GM19467 (cell line): Measurements from ENCODE around the gene OSBPL5.

Experiments
- ATAC-seq: cut with Tn5 transposase; IDR thresholded peaks from one replicate; pipeline ENCODE4 v1.9.1; 2021; ENCODE audit warnings: mild to moderate bottlenecking, moderate library complexity; ENCODE audit not compliant: unreplicated experiment

The OSBPL5 gene

GRCh38 chr11:3150726-3151125 is 14.4 kb downstream of the OSBPL5 start:
- no peak for ATAC-seq

DNA sequence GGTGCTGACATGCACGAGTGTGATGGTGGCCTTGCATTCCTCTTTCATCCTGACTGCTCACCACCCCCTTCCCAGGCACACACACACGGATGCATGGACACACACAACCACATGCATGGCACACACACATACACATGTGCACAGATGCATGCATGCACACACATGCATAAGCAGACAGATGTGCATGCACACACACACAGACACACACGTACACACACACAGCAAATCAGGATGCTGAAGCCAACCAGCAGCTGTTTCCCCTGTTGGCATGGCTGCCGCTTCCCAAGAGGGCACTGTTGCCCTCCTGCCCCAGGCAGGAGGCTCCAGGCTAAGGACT is 15.3 kb downstream of the OSBPL5 start:
- no peak for ATAC-seq

DNA sequence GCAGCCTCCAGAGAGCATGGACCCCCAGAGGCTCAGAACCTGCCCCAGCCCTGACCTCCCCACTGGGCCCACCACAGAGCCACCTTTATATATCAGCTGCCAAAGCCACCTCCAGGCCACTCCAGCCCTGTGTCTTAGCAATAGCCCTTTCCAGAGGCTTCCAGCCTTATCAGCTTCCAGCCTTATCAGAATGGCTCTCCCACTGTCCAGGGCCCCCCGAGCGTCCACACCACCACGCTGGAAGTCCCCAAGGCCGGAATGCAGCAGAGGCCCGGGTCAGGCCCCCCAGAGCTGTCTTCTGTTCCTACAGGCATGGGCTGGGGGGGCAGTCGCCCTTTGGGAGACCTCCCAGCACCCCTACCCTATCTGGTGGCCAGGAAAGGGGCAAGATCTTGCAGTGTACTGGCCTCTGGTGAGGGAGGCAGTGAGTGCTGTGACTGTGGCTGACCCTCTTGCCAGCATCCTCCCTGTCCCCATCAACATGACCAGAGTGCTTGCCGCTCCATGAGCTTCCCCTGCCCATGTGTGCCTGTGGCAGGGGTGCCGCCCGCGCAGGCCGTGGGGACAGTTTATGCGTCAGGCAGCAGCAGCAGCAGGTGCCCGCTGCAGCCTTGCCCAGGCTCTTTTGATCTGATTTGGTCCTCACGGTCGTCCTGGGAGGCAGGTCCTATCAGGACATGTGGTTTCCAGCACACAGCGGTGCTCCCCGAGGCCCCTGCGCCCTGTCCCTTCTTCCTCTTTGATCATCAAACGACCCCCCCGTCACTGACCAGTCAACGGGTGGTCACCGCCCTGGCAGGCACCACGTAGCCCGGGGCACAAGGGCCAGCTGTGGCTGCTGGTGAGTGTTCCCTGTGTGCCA is 15.9 kb downstream of the OSBPL5 start:
- ATAC-seq: no peak

- ATAC-seq: no peak
These were observed 16.7 kb downstream of the OSBPL5 start for GRCh38 chr11:3148255-3148989.

DNA sequence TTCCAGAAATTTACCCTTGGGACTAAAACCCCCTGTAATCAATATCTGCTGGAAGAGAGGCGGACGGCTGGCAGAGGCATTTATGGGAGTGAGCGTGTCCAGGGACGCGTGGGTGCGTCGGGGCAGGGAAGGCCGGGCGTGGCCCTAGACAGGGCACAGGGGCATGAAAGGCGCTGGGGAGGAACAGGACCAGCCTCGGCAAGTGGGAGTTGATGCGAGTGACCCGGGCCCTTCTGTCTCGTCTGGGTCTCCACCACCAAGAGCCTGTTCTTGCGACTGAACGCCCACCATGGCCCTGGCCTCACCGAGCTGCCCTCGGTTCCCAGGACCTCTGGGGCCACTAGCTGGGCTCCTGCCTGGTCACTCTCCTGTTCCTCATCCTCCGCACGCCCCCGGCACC is 17.5 kb downstream of the OSBPL5 start:
- ATAC-seq: no peak

DNA sequence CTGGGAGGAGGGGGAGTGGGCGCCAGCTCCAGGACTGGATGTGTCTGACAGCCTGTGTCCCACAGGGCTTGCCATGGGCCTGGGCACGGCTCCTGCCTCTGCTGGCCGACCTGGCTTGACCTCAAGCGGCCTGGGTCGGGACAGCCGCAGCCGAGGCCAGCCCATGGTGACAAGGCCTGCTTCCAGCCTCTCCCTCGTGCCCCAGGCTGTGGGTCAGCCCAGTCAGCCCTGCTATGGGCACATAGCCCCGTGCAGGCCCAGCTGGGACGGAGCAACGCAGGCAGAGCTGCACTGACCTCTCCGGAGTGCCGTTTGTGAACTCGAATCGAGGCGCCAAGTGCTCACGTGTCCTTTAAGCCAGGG is 17.9 kb downstream of the OSBPL5 start:
- ATAC-seq: no peak

GRCh38 chr11:3146612-3147256 is 18.4 kb downstream of the OSBPL5 start:
- ATAC-seq: no peak

- ATAC-seq: no peak
These were observed 19.9 kb downstream of the OSBPL5 start for GRCh38 chr11:3145206-3145520.

DNA sequence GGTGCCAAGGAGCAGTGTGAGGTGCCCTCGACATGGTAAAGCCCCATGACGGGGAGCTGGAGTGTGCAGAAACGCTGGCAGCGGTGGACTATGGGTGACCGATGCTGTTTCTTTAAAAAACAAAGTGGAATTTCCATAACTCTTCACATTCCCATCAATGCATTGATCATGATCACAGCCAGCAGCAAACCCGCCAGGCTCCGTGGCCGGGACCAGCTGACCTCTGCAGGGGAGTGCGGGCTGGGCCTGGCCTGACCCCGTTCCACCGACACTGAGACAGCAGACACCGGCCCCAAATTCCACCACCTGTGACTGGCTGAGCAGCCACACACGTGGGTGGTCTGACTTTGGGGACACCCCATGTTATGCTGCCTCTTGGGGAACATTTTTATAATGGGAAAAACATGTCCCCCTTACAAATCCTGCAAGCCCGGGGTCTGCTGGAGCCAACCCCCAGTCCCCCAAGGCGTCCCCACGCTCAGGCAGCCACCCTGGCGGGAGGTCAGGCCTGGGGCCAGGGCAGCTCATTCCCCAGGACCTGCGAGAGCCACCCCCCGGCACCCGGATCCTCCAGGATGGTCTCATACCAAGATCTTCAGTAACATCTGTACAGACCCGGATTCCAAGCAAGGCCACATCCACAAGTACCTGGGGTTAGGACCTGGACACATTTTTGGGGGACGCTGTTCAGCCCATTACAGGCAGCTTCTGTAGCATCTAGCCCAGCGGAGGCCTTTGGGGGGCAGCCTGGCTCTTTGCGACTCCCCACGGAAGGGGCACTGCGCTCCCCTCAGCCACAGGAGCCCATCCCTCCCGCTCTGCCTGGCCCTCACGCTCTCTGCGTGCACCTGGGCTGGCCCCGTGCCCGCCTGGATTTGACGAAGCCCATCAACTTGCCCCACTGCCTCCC is 20.6 kb downstream of the OSBPL5 start:
- no peak for ATAC-seq

- no peak for ATAC-seq
These were observed 21.8 kb downstream of the OSBPL5 start for GRCh38 chr11:3143136-3143880.

DNA sequence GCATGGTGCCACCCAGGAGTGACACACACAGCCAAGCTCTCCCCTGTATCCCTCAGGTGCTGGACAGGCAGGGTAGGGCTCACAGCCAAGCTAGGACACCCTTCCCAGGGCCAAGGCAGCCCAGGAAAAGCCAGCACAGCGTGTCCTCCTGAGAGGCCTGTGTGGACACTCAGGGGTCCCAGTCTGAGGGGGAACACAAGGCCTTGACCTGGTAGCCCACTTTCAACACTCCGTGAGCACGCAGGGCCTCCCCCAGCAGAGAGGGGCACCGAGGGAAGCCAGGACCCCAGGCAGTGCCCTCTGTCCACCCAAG is 24.9 kb downstream of the OSBPL5 start:
- ATAC-seq: no peak

- ATAC-seq: no peak
These were observed 25.4 kb downstream of the OSBPL5 start for GRCh38 chr11:3139481-3140290.

GRCh38 chr11:3139086-3139440 is 26.0 kb downstream of the OSBPL5 start:
- ATAC-seq: no peak

DNA sequence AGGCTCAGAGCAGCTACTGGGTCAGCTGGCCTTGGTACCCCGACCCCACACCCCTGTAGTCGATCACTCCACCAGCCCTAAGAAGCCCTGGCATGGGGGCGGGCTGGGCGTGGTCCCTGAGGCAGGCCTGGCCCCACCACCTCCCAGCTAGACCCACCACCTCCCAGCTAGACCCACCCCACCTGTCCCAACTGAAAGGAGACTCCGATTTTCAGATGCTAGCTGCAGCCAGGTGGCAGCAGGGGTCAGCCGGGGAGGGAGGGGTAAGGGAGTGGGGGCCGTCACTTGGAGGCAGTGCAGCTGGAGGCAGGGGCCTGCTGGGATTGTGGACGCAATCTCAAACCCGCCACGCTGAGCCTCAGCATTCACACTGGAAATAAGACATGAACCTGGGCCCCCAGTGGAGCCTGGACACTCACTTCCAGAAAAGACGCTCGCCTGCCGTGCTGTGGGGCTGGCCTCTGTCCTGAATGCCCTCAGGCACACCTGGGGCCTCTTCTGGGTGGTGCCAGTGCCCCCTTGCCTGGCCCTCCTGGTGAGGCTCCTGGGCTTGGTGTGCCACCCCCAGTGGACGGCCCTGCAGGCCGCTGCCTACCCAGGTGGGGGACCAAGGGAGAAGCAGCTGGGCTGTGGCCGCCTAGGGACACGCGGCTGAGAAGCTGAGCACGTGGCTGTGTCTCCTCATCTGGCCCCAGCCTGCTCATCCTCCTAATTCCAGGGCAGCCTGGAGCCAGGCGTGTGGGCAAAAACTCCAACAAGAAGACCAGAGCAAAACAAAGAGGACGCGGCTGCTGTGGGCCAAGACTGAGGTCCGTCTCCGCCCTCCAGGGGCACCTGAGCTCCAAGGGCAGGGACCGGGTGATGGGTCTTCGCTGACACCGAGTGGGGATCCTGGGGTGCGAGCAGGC is 26.7 kb downstream of the OSBPL5 start:
- ATAC-seq: no peak

GRCh38 chr11:3137486-3138177 is 27.5 kb downstream of the OSBPL5 start:
- ATAC-seq: no peak

- ATAC-seq: no peak
These were observed 28.3 kb downstream of the OSBPL5 start for GRCh38 chr11:3136546-3137455.
